WTC11 (cell line): ENCODE measurements around the gene HK2.

Experiments used
- AFF4 ChIP-seq: sonication (generic); formaldehyde crosslinking; IDR thresholded peaks from 2 replicates; pipeline ENCODE4 v1.8.1; 2023; ENCODE audit warnings: mild to moderate bottlenecking, missing genetic modification reagents, borderline replicate concordance
- ARID4B ChIP-seq: sonication (generic); formaldehyde crosslinking; IDR thresholded peaks from 2 replicates; pipeline ENCODE4 v1.8.0; 2023; ENCODE audit warnings: missing genetic modification reagents, mild to moderate bottlenecking, borderline replicate concordance
- ATF2 ChIP-seq: sonication (generic); formaldehyde crosslinking; IDR thresholded peaks from 2 replicates; pipeline ENCODE4 v1.8.1; 2022; ENCODE audit warnings: low read depth, missing genetic modification reagents, borderline replicate concordance
- ATF3 ChIP-seq: sonication (generic); formaldehyde crosslinking; conservative IDR thresholded peaks from 2 replicates; pipeline ENCODE4 v1.8.1; 2022; ENCODE audit warnings: mild to moderate bottlenecking, missing genetic modification reagents
- CTCF ChIP-seq: fragments of 200-600 bp; IDR thresholded peaks from 2 replicates; pipeline ENCODE4 v1.8.0; 2022; ENCODE audit warnings: antibody characterized with exemption
- GABPB1 ChIP-seq: sonication (generic); formaldehyde crosslinking; IDR thresholded peaks from 2 replicates; pipeline ENCODE4 v1.8.1; 2023; ENCODE audit warnings: mild to moderate bottlenecking, missing genetic modification reagents
- MAX ChIP-seq: sonication (generic); formaldehyde crosslinking; IDR thresholded peaks from 2 replicates; pipeline ENCODE4 v1.8.0; 2022; ENCODE audit warnings: mild to moderate bottlenecking, missing genetic modification reagents
- OVOL2 ChIP-seq: fragments of 250-450 bp; sonication (Bioruptor Pico); IDR thresholded peaks from 2 replicates; pipeline ENCODE4 v1.9.0; 2021; ENCODE audit warnings: mild to moderate bottlenecking, borderline replicate concordance
- TCF7 ChIP-seq: sonication (generic); formaldehyde crosslinking; IDR thresholded peaks from 2 replicates; pipeline ENCODE4 v1.8.0; 2022; ENCODE audit warnings: mild to moderate bottlenecking, low read depth, missing genetic modification reagents, moderate library complexity

GRCh38 chr2:74863802-74864248 is 29.9 kb downstream of the HK2 start:
- TF ChIP-seq CTCF (no peak), OVOL2 (CRISPR knock-in tag) (no peak), MAX (CRISPR knock-in tag) (no peak), TCF7 (CRISPR knock-in tag) (no peak), ATF2 (CRISPR knock-in tag) (no peak), ARID4B (CRISPR knock-in tag) (no peak), GABPB1 (CRISPR knock-in tag) (no peak), AFF4 (no peak), ATF3 (no peak)
